Measurements from ENCODE around the gene SGSH.

SGSH gene

GRCh38 chr17:80189611-80190010, 30.5 kb downstream of the SGSH start:
- ATAC-seq: no peak
- TF ChIP-seq ESRRG (CRISPR knock-in tag; IDR thresholded peaks at IDR 0.05) (no peak), GLIS3 (CRISPR knock-in tag; IDR thresholded peaks at IDR 0.05) (no peak), SNAI2 (CRISPR knock-in tag; IDR thresholded peaks at IDR 0.05) (no peak), ZFP3 (CRISPR knock-in tag; IDR thresholded peaks at IDR 0.05) (no peak), TOX (CRISPR knock-in tag; IDR thresholded peaks at IDR 0.05; ENCODE audit: borderline replicate concordance) (no peak), CSRNP3 (CRISPR knock-in tag; IDR thresholded peaks at IDR 0.05) (no peak), PATZ1 (CRISPR knock-in tag; IDR thresholded peaks at IDR 0.05; ENCODE audit: borderline replicate concordance) (no peak), ARNTL (CRISPR knock-in tag; IDR thresholded peaks at IDR 0.05; ENCODE audit: borderline replicate concordance, low read depth) (no peak), CREB5 (CRISPR knock-in tag; IDR thresholded peaks at IDR 0.05; ENCODE audit: low read depth) (no peak), OSR1 (CRISPR knock-in tag; IDR thresholded peaks at IDR 0.05) (no peak), RARB (CRISPR knock-in tag; IDR thresholded peaks at IDR 0.05) (no peak)

- no peak for ATAC-seq
- TF ChIP-seq TCF4 (CRISPR knock-in tag; IDR thresholded peaks at IDR 0.05; ENCODE audit: borderline replicate concordance) (no peak), ZC3H10 (CRISPR knock-in tag; IDR thresholded peaks at IDR 0.05) (no peak), BACH2 (CRISPR knock-in tag; IDR thresholded peaks at IDR 0.05; ENCODE audit: borderline replicate concordance) (no peak)
These were observed 32.6 kb downstream of the SGSH start for GRCh38 chr17:80187515-80187941.

- no peak for ATAC-seq
- no peak for TF ChIP-seq ZNF565 (CRISPR knock-in tag; conservative IDR thresholded peaks at IDR 0.05; ENCODE audit: low read depth)
- no peak for TF ChIP-seq CREB5 (CRISPR knock-in tag; IDR thresholded peaks at IDR 0.05; ENCODE audit: low read depth)
- TF ChIP-seq TCF4 (CRISPR knock-in tag; IDR thresholded peaks at IDR 0.05; ENCODE audit: borderline replicate concordance): no peak
These were observed 33.0 kb downstream of the SGSH start for GRCh38 chr17:80187090-80187489.

GRCh38 chr17:80185968-80186367, 34.2 kb downstream of the SGSH start:
- ATAC-seq: no peak
- no peak for TF ChIP-seq PATZ1 (CRISPR knock-in tag; IDR thresholded peaks at IDR 0.05; ENCODE audit: borderline replicate concordance)

GRCh38 chr17:80184423-80184714, 35.8 kb downstream of the SGSH start:
- TF ChIP-seq ZC3H10 (CRISPR knock-in tag; IDR thresholded peaks at IDR 0.05) (no peak), ZFP3 (CRISPR knock-in tag; IDR thresholded peaks at IDR 0.05) (no peak), SNAI2 (CRISPR knock-in tag; IDR thresholded peaks at IDR 0.05) (no peak), ARNTL (CRISPR knock-in tag; IDR thresholded peaks at IDR 0.05; ENCODE audit: borderline replicate concordance, low read depth) (no peak), CSRNP3 (CRISPR knock-in tag; IDR thresholded peaks at IDR 0.05) (no peak), CREB5 (CRISPR knock-in tag; IDR thresholded peaks at IDR 0.05; ENCODE audit: low read depth) (no peak), TCF4 (CRISPR knock-in tag; IDR thresholded peaks at IDR 0.05; ENCODE audit: borderline replicate concordance) (no peak), PPARA (CRISPR knock-in tag; IDR thresholded peaks at IDR 0.05; ENCODE audit: borderline replicate concordance) (no peak), ZNF8 (CRISPR knock-in tag; IDR thresholded peaks at IDR 0.05) (no peak), CSDC2 (CRISPR knock-in tag; IDR thresholded peaks at IDR 0.05) (no peak), PATZ1 (CRISPR knock-in tag; IDR thresholded peaks at IDR 0.05; ENCODE audit: borderline replicate concordance) (no peak)
- no peak; the same call in 2 of the 3 replicates for ATAC-seq

Data from SK-N-SH treated with all-trans-retinoic acid at 6 μM for 48 hours (cell line).